Transverse colon (tissue), 4 donors: ENCODE measurements around the gene APOBEC3H. TPM values are rescaled to one million over a fixed set of nuclear protein-coding genes. Genes with fewer than 3 reads are reported as not detected.
"Not testable (repeated sequence)": the region's sequence is repeated elsewhere in the genome, so short reads cannot be mapped to it uniquely, and the experiment has no call there.

Experiments used
- DNase-seq: peaks from one replicate; pipeline ENCODE4 v3.0.0-alpha.2; 2019
- H3K27ac ChIP-seq, 4 donors: fragments of 200-600 bp; sonication (generic); 2 replicates each; pipeline ENCODE4 v1.5.1; 2016 to 2018; ENCODE audit warnings: inconsistent platforms in 4 of 4
- H3K27me3 ChIP-seq: fragments of 200-600 bp; sonication (generic); 2 replicates; pipeline ENCODE4 v1.5.1; 2017; ENCODE audit warnings: inconsistent platforms
- H3K36me3 ChIP-seq, 4 donors: fragments of 200-600 bp; sonication (generic); 2 replicates each; pipeline ENCODE4 v1.5.1; 2017 to 2019; ENCODE audit warnings: inconsistent platforms in 4 of 4
- H3K4me1 ChIP-seq, 4 donors: fragments of 200-600 bp; sonication (generic); 2 replicates each; pipeline ENCODE4 v1.5.1; 2017 to 2020; ENCODE audit warnings: inconsistent platforms in 4 of 4
- H3K4me3 ChIP-seq, 4 donors: fragments of 200-600 bp; sonication (generic); 1 replicate in 1 of 4; 2 replicates in 3 of 4; pipeline versions ENCODE4 v1.5.1 to v1.6.1; 2017 to 2019; ENCODE audit warnings: inconsistent platforms in 4 of 4
- H3K9me3 ChIP-seq, 2 donors: fragments of 200-600 bp; sonication (generic); 2 replicates each; pipeline ENCODE4 v1.5.1; 2017 to 2019; ENCODE audit warnings: inconsistent platforms in 2 of 2
- CTCF ChIP-seq, 5 experiments: fragments of 200-600 bp in 3 of 5; fragments of 450-650 bp in 2 of 5; sonication (generic) in 3 of 5; IDR thresholded peaks; 1 replicate in 2 of 5; 2 replicates in 3 of 5; pipeline ENCODE4 v1.5.1; 2016 to 2017; ENCODE audit warnings: antibody characterized with exemption in 5 of 5, inconsistent platforms in 3 of 5, mild to moderate bottlenecking in 2 of 5, moderate library complexity in 1 of 5
- EP300 ChIP-seq: sonication (generic); formaldehyde crosslinking; IDR thresholded peaks from one replicate; pipeline ENCODE4 v1.6.1; 2017; ENCODE audit warnings: antibody characterized with exemption, low read depth
- POLR2A ChIP-seq: fragments of 450-650 bp; IDR thresholded peaks from one replicate; pipeline ENCODE4 v1.6.1; 2016; ENCODE audit warnings: antibody characterized with exemption, mild to moderate bottlenecking, moderate library complexity
- POLR2AphosphoS5 ChIP-seq, 3 donors: sonication (generic); formaldehyde crosslinking; IDR thresholded peaks; one replicate each; pipeline ENCODE4 v1.6.1; 2016; ENCODE audit warnings: antibody characterized with exemption in 3 of 3
- WGBS, 2 donors: methylation state at CpG; one replicate each; pipeline ENCODE4 v1.1.5; 2018; ENCODE audit warnings: low coverage in 1 of 2; 5-methylcytosine and 5-hydroxymethylcytosine counted together
- in situ Hi-C, 4 donors: fragments of 200-750 bp; cut with MboI; loops; one replicate each; pipeline versions ENCODE4 v1.15.0 to v1.15.1; 2017; ENCODE audit warnings: low sequenced_read_pairs in 3 of 4, low pct_ligation_motif_present in 1 of 4, low pct_unique_long_range_greater_than_20kb in 1 of 4
- intact Hi-C: fragments of 100-400 bp; cut with DNase I; formaldehyde crosslinking; loops from one replicate; pipeline ENCODE4 v1.15.1; 2023; ENCODE audit warnings: low total_unique reads
- total RNA-seq, 4 donors: library from RNA; depleted of rRNA; stranded (reverse); fragments of >200 nt; gene quantifications; one replicate each; pipeline ENCODE4 v1.1.0, GENCODE V29; 2016

Gene APOBEC3H
- total RNA-seq, 4 donors from 2014 or later: 0.41 to 2.1 TPM; not detected in 2

- H3K27ac ChIP-seq: peak within 1 kb of the TSS; percentile 74 to 92 (median 82)
- H3K4me3 ChIP-seq: peak within 1 kb of the TSS; percentile 23 to 59 (median 46)
- H3K36me3 ChIP-seq, H3K27me3 ChIP-seq, H3K9me3 ChIP-seq, intact Hi-C loops, in situ Hi-C loops: not testable (repeated sequence)
- peak; percentile 52 for DNase-seq
- peak; percentile 43 for TF ChIP-seq POLR2A
- H3K4me1 ChIP-seq: peaks cover 6 to 12% (median 12%) of the 10 kb centered on the region in 4 donors
- 14% methylated on average over 13 of the region's 17 CpGs; no CpG with 5 or more reads in 1 of the 2 donors for WGBS, 2 donors
These were observed 19.8 kb upstream of the APOBEC3H start, which contains the start of gene APOBEC3G for GRCh38 chr22:39077026-39077840. TSS of gene APOBEC3G (plus strand) at chr22:39077275. CDS start at chr22:39077362, 87 bp downstream.

GRCh38 chr22:39077912-39078311 lies 19.1 kb upstream of the APOBEC3H start:
- H3K9me3 ChIP-seq, intact Hi-C loops, in situ Hi-C loops, H3K27me3 ChIP-seq, DNase-seq, H3K36me3 ChIP-seq: not testable (repeated sequence)
- 55 to 86% methylated on average over 2 to 12 of the region's 12 CpGs for WGBS, 2 donors
- Histone ChIP-seq H3K4me3 (peak overlapping the region in 1 of 4 donors; percentile 59), H3K27ac (peak overlapping the region in 3 of 4 donors; percentile 74 to 92 (median 87)), H3K4me1 (peaks cover 6 to 12% (median 12%) of the 10 kb centered on the region in 4 donors)

GRCh38 chr22:39078329-39078728 lies 18.7 kb upstream of the APOBEC3H start:
- H3K27ac ChIP-seq: no peak overlapping the region
- H3K27me3 ChIP-seq: no peaks in the 10 kb centered on the region
- intact Hi-C loops (no loop called here), in situ Hi-C loops (no loop called here)
- 89% methylated on average over 8 of the region's 8 CpGs; no CpG with 5 or more reads in 1 of the 2 donors for WGBS, 2 donors
- DNase-seq: no peak
- peaks cover 6 to 12% (median 12%) of the 10 kb centered on the region in 4 donors for H3K4me1 ChIP-seq
- H3K9me3 ChIP-seq: no peaks in the 10 kb centered on the region
- H3K36me3 ChIP-seq: no peaks in the 10 kb centered on the region
- TF ChIP-seq EP300: no peak
- no peak for TF ChIP-seq POLR2AphosphoS5 (IDR thresholded peaks at IDR 0.05)
- TF ChIP-seq POLR2A: no peak
- no peak for TF ChIP-seq CTCF (IDR thresholded peaks at IDR 0.05)
- H3K4me3 ChIP-seq: no peak overlapping the region

GRCh38 chr22:39079054-39079637 lies 17.9 kb upstream of the APOBEC3H start:
- in situ Hi-C loops, H3K36me3 ChIP-seq, H3K27ac ChIP-seq, H3K27me3 ChIP-seq, DNase-seq, H3K4me3 ChIP-seq, intact Hi-C loops, H3K9me3 ChIP-seq: not testable (repeated sequence)
- H3K4me1 ChIP-seq: peaks cover 6 to 12% (median 12%) of the 10 kb centered on the region in 4 donors
- WGBS, 2 donors: 93 to 100% methylated on average over 5 to 24 of the region's 24 CpGs

- in situ Hi-C loops: no loop called here
- H3K4me3 ChIP-seq: no peak overlapping the region
- WGBS, 2 donors: 56% methylated on average over 9 of the region's 9 CpGs; no CpG with 5 or more reads in 1 of the 2 donors
- no peaks in the 10 kb centered on the region for H3K36me3 ChIP-seq
- DNase-seq: no peak
- intact Hi-C loops: no loop called here
- H3K27me3 ChIP-seq: no peaks in the 10 kb centered on the region
- H3K4me1 ChIP-seq: peaks cover 6 to 12% (median 12%) of the 10 kb centered on the region in 4 donors
- TF ChIP-seq POLR2AphosphoS5 (IDR thresholded peaks at IDR 0.05): no peak
- TF ChIP-seq CTCF (IDR thresholded peaks at IDR 0.05): no peak
- no peak for TF ChIP-seq POLR2A
- TF ChIP-seq EP300: no peak
- H3K9me3 ChIP-seq: no peaks in the 10 kb centered on the region
- no peak overlapping the region for H3K27ac ChIP-seq
These were observed 16.8 kb upstream of the APOBEC3H start for GRCh38 chr22:39080052-39080762.
